H1 (cell line): ENCODE measurements around the gene LPGAT1. TPM values are rescaled to one million over a fixed set of nuclear protein-coding genes. Genes with fewer than 3 reads are reported as not detected.

ENCODE experiments used
- CTCF ChIA-PET: fragments of 300-600 bp; sonication (Branson Sonifier 250); formaldehyde crosslinking; loops from one replicate; lab custom pipeline; 2021; ENCODE audit not compliant: partially characterized antibody; lab: Charles Lee
- POLR2A ChIA-PET: fragments of 300-600 bp; sonication (Branson Sonifier 250); formaldehyde crosslinking; loops from one replicate; lab custom pipeline; 2021; ENCODE audit warnings: inconsistent platforms; ENCODE audit not compliant: partially characterized antibody; lab: Charles Lee
- DNase-seq, 2 experiments: peaks; one replicate each; pipeline versions ENCODE4 v3.0.0 to v3.0.0-alpha.2; 2010 to 2022; ENCODE audit warnings: low spot score in 2 of 2, low read depth in 1 of 2, mixed read lengths in 1 of 2
- FAIRE-seq: peaks from 2 replicates; lab custom pipeline; 2011; peaks lifted over from hg19 to GRCh38; lab: Jason Lieb, UNC
- H2AFZ ChIP-seq: 2 replicates; pipeline ENCODE4 v1.8.1; 2012; ENCODE audit warnings: low read length, inconsistent platforms
- H2AK5ac ChIP-seq: 2 replicates; pipeline ENCODE4 v1.6.1; 2013; ENCODE audit warnings: low read depth, low read length
- H2BK120ac ChIP-seq: replicated peaks from 2 replicates; pipeline ENCODE3; 2013; ENCODE audit warnings: low read depth, low read length, inconsistent platforms
- H2BK12ac ChIP-seq: 2 replicates; pipeline ENCODE4 v1.6.1; 2013; ENCODE audit warnings: low read depth, low read length
- H2BK15ac ChIP-seq: 2 replicates; pipeline ENCODE4 v1.6.1; 2013; ENCODE audit warnings: low read length
- H2BK20ac ChIP-seq: 2 replicates; pipeline ENCODE4 v1.6.1; 2013; ENCODE audit warnings: low read length
- H2BK5ac ChIP-seq: 2 replicates; pipeline ENCODE4 v1.6.1; 2013; ENCODE audit warnings: low read depth, low read length
- H3K14ac ChIP-seq: 2 replicates; pipeline ENCODE4 v1.6.1; 2013; ENCODE audit warnings: inconsistent platforms; ENCODE audit not compliant: insufficient read length
- H3K18ac ChIP-seq: 2 replicates; pipeline ENCODE4 v1.6.1; 2013; ENCODE audit warnings: low read length; ENCODE audit errors: extremely low read depth
- H3K23ac ChIP-seq: 2 replicates; pipeline ENCODE4 v1.6.1; 2013; ENCODE audit warnings: inconsistent platforms; ENCODE audit not compliant: insufficient read length
- H3K23me2 ChIP-seq: 2 replicates; pipeline ENCODE4 v1.6.1; 2013; ENCODE audit warnings: low read depth, low read length
- H3K27ac ChIP-seq: 2 replicates; pipeline ENCODE4 v1.6.1; 2011; ENCODE audit warnings: low read depth, low read length, inconsistent platforms
- H3K27me3 ChIP-seq, 4 experiments: replicated peaks in 1 of 4; 1 replicate in 1 of 4; 2 replicates in 3 of 4; pipeline versions ENCODE4 v1.6.1 to v1.8.1; 2011 to 2013; ENCODE audit warnings: low read length in 3 of 4, mild to moderate bottlenecking in 3 of 4, inconsistent platforms in 2 of 4, mixed read lengths in 2 of 4, moderate library complexity in 1 of 4; ENCODE audit not compliant: control insufficient read depth in 3 of 4, insufficient read depth in 3 of 4; ENCODE audit errors: extremely low read depth in 1 of 4
- H3K36me3 ChIP-seq, 4 experiments: 2 replicates each; pipeline versions ENCODE4 v1.6.1 to v1.8.1; 2011 to 2013; ENCODE audit warnings: mild to moderate bottlenecking in 4 of 4, low read length in 3 of 4, moderate library complexity in 2 of 4, control low read depth in 1 of 4, inconsistent platforms in 1 of 4; ENCODE audit not compliant: insufficient read depth in 4 of 4, control insufficient read depth in 2 of 4
- H3K4ac ChIP-seq: replicated peaks from 2 replicates; pipeline ENCODE3; 2013; ENCODE audit warnings: low read length, low read depth, mixed read lengths, inconsistent platforms; ENCODE audit not compliant: insufficient read length
- H3K4me1 ChIP-seq, 4 experiments: replicated peaks in 1 of 4; 1 replicate in 1 of 4; 2 replicates in 3 of 4; pipeline versions ENCODE4 v1.6.1 to v1.8.1; 2011 to 2013; ENCODE audit warnings: low read length in 3 of 4, inconsistent platforms in 2 of 4, mixed read lengths in 1 of 4; ENCODE audit not compliant: insufficient read depth in 4 of 4, control insufficient read depth in 3 of 4
- H3K4me2 ChIP-seq, 2 experiments: 2 replicates each; pipeline versions ENCODE4 v1.6.1 to v1.8.1; 2011 to 2013; ENCODE audit warnings: low read depth in 2 of 2, low read length in 2 of 2, control low read depth in 1 of 2, inconsistent platforms in 1 of 2, mild to moderate bottlenecking in 1 of 2; ENCODE audit not compliant: insufficient read depth in 1 of 2
- H3K4me3 ChIP-seq, 4 experiments: fragments of 200-600, 300-600 bp in 1 of 4; sonication (generic), shearing (Covaris generic), sonication (Bioruptor Twin) in 1 of 4; 2 replicates each; pipeline versions ENCODE4 v1.5.1 to v1.8.1; 2011 to 2016; ENCODE audit warnings: low read length in 4 of 4, low read depth in 3 of 4, control low read depth in 2 of 4, inconsistent platforms in 2 of 4, mild to moderate bottlenecking in 2 of 4, mixed read lengths in 1 of 4, moderate library complexity in 1 of 4; ENCODE audit not compliant: insufficient read depth in 2 of 4; ENCODE audit errors: extremely low read depth in 1 of 4
- H3K56ac ChIP-seq: replicated peaks from 2 replicates; pipeline ENCODE3; 2013; ENCODE audit warnings: low read depth, mild to moderate bottlenecking, mixed read lengths, low read length, inconsistent platforms; ENCODE audit not compliant: insufficient read length
- H3K79me1 ChIP-seq: 2 replicates; pipeline ENCODE4 v1.6.1; 2013; ENCODE audit warnings: low read depth, low read length, control low read depth
- H3K79me2 ChIP-seq, 2 experiments: 2 replicates each; pipeline versions ENCODE4 v1.6.1 to v1.8.1; 2012 to 2013; ENCODE audit warnings: low read length in 2 of 2, mild to moderate bottlenecking in 2 of 2, inconsistent platforms in 1 of 2; ENCODE audit not compliant: insufficient read depth in 2 of 2, control insufficient read depth in 1 of 2
- H3K9ac ChIP-seq, 4 experiments: replicated peaks in 1 of 4; 1 replicate in 1 of 4; 2 replicates in 3 of 4; pipeline versions ENCODE4 v1.6.1 to v1.8.1; 2011 to 2013; ENCODE audit warnings: low read depth in 3 of 4, low read length in 3 of 4, control low read depth in 2 of 4, mild to moderate bottlenecking in 2 of 4, moderate library complexity in 2 of 4, inconsistent platforms in 1 of 4; ENCODE audit errors: extremely low read depth in 1 of 4
- H3K9me3 ChIP-seq, 2 experiments: 2 replicates each; pipeline versions ENCODE4 v1.6.1 to v1.8.1; 2012 to 2013; ENCODE audit warnings: mild to moderate bottlenecking in 2 of 2, moderate library complexity in 2 of 2, control low read depth in 1 of 2, inconsistent platforms in 1 of 2, low read depth in 1 of 2, low read length in 1 of 2, mixed read lengths in 1 of 2; ENCODE audit not compliant: insufficient read depth in 2 of 2
- H4K20me1 ChIP-seq, 2 experiments: replicated peaks in 1 of 2; 2 replicates each; pipeline versions ENCODE3 to v1.8.1; 2011 to 2013; ENCODE audit warnings: inconsistent platforms in 2 of 2, low read length in 2 of 2, mild to moderate bottlenecking in 1 of 2; ENCODE audit not compliant: insufficient read depth in 2 of 2, control insufficient read depth in 1 of 2
- H4K5ac ChIP-seq: 2 replicates; pipeline ENCODE4 v1.6.1; 2013; ENCODE audit warnings: low read length, low read depth, mixed read lengths, inconsistent platforms; ENCODE audit not compliant: insufficient read length
- H4K8ac ChIP-seq: 2 replicates; pipeline ENCODE4 v1.8.0; 2013; ENCODE audit warnings: mild to moderate bottlenecking, moderate library complexity, low read length, inconsistent platforms; ENCODE audit not compliant: insufficient read depth; ENCODE audit errors: extremely low read depth
- H4K91ac ChIP-seq: replicated peaks from 2 replicates; pipeline ENCODE3; 2013; ENCODE audit warnings: low read length, mixed read lengths, inconsistent platforms; ENCODE audit not compliant: insufficient read length
- ASH2L ChIP-seq: fragments of 200-600, 300-600 bp; sonication (generic); IDR thresholded peaks from one replicate; pipeline ENCODE4 v1.7.1; 2017; ENCODE audit warnings: low read length
- CREB1 ChIP-seq: IDR thresholded peaks from 2 replicates; pipeline ENCODE4 v1.6.1; 2012; ENCODE audit warnings: inconsistent platforms
- EP300 ChIP-seq, 2 experiments: IDR thresholded peaks; 1 replicate in 1 of 2; 2 replicates in 1 of 2; pipeline ENCODE4 v1.6.1; 2011 to 2012; ENCODE audit warnings: low read depth in 2 of 2, low read length in 2 of 2, mild to moderate bottlenecking in 2 of 2, borderline replicate concordance in 1 of 2, inconsistent platforms in 1 of 2, moderate library complexity in 1 of 2
- GTF2F1 ChIP-seq: IDR thresholded peaks from 2 replicates; pipeline ENCODE4 v1.6.1; 2012; ENCODE audit warnings: low read depth, low read length, improper control_type of control experiment, borderline replicate concordance
- KDM1A ChIP-seq: fragments of 200-600, 300-600 bp; sonication (generic); IDR thresholded peaks from 2 replicates; pipeline ENCODE4 v1.7.1; 2016; ENCODE audit warnings: mild to moderate bottlenecking, low read length, borderline replicate concordance
- NRF1 ChIP-seq: IDR thresholded peaks from 2 replicates; pipeline ENCODE4 v1.6.1; 2011; ENCODE audit warnings: mild to moderate bottlenecking, low read depth, low read length, improper control_type of control experiment
- RBBP5 ChIP-seq: IDR thresholded peaks from 2 replicates; pipeline ENCODE4 v1.7.1; 2012; ENCODE audit warnings: low read depth, mild to moderate bottlenecking, inconsistent platforms, low read length, moderate library complexity, borderline replicate concordance
- SP2 ChIP-seq: IDR thresholded peaks from 2 replicates; pipeline ENCODE4 v1.6.1; 2012; ENCODE audit warnings: mild to moderate bottlenecking, low read length, inconsistent platforms
- SP4 ChIP-seq: IDR thresholded peaks from 2 replicates; pipeline ENCODE4 v1.6.1; 2012; ENCODE audit warnings: low read length, inconsistent platforms
- TCF12 ChIP-seq: IDR thresholded peaks from 2 replicates; pipeline ENCODE4 v1.6.1; 2011; ENCODE audit warnings: low read depth, mild to moderate bottlenecking, low read length
- USF2 ChIP-seq: IDR thresholded peaks from 2 replicates; pipeline ENCODE4 v1.6.1; 2011; ENCODE audit warnings: low read length, improper control_type of control experiment
- WGBS, 2 experiments: shearing (Covaris generic) in 1 of 2; methylation state at CpG; one replicate each; pipeline versions ENCODE4 v1.1.6 to v1.1.7; 2013 to 2015; ENCODE audit warnings: low lambda C conversion rate in 2 of 2, mixed read lengths in 2 of 2, inconsistent platforms in 1 of 2, low coverage in 1 of 2, missing lambda C conversion rate in 1 of 2; ENCODE audit not compliant: insufficient replicate concordance in 2 of 2, insufficient coverage in 1 of 2, insufficient read length in 1 of 2; ENCODE audit errors: extremely low coverage in 1 of 2, missing lambda C conversion rate in 1 of 2; 5-methylcytosine and 5-hydroxymethylcytosine counted together
- polyA plus RNA-seq, 7 experiments: library from polyadenylated mRNA; depleted of rRNA in 3 of 7; stranded (reverse) in 5 of 7; unstranded in 2 of 7; fragments of >200 nt in 5 of 7; fragments of 200-250 nt in 2 of 7; gene quantifications; 1 replicate in 5 of 7; 2 replicates in 1 of 7; 4 replicates in 1 of 7; pipeline versions ENCODE4 v1.2.1 to v1.2.3, GENCODE V29; 2011 to 2013; ENCODE audit warnings: missing spikeins in 2 of 7, mixed read lengths in 2 of 7
- total RNA-seq: library from RNA; stranded (reverse); fragmentation: NEBNext Ultra II Directional; extraction: Animal tissue kit (Norgen Biotek cat#: 25700); gene quantifications from 2 replicates; pipeline ENCODE4 v1.2.1, GENCODE V29; 2021
- TF ChIP-seq, protein P1 (sequence below): IDR thresholded peaks from 2 replicates; pipeline ENCODE4 v1.6.1; 2012; ENCODE audit warnings: low read length, inconsistent platforms

Gene LPGAT1
- total and polyA plus RNA-seq, 2 of the 8 experiments (the other 6 are each of a cell fraction or from before 2014, with no cell fraction given): 2.3 to 13.5 TPM

DNA sequence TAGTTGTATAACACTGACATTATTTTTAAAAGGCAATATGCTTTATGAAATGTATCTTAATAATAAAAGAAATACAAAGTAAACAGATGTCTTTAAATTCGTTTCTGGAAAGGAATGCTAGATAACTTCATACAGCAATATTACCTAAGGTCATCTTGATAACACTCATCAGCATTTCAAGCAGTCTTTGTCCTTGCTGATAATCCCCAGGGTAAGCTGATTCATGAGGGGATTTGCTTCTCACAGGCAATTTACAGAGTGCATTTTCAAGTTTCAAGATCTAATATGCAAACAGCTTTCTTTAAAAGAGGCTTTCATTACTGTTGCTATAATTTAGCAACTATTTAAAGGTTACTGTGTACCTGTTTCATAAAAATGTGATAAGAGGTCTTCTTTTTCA, 80.0 kb downstream of the LPGAT1 start:
- H3K14ac ChIP-seq: no peak overlapping the region
- no peaks in the 10 kb centered on the region for H3K23me2 ChIP-seq
- no peak overlapping the region for H3K4me2 ChIP-seq
- no peak overlapping the region for H3K18ac ChIP-seq
- H3K9me3 ChIP-seq: no peaks in the 10 kb centered on the region
- H2AK5ac ChIP-seq: no peak overlapping the region
- no peak overlapping the region for H2BK12ac ChIP-seq
- H3K36me3 ChIP-seq: no peaks in the 10 kb centered on the region
- H3K4ac ChIP-seq: no peak overlapping the region
- no peak overlapping the region for H4K8ac ChIP-seq
- no peak overlapping the region for H3K27ac ChIP-seq
- H4K91ac ChIP-seq: no peak overlapping the region
- 42% methylated on average over 1 of the region's 1 CpG; no CpG with 5 or more reads in 1 of the 2 experiments for WGBS, 2 experiments
- no peaks in the 10 kb centered on the region for H4K20me1 ChIP-seq
- 0 out of 7 replicates have a peak, but pooled peaks cover 0 to 3% (median 0%) of the 10 kb centered on the region in 4 experiments for H3K4me1 ChIP-seq
- FAIRE-seq: no peak
- no peak overlapping the region for H3K56ac ChIP-seq
- DNase-seq: no peak
- H2BK5ac ChIP-seq: no peak overlapping the region
- no peak overlapping the region for H2BK20ac ChIP-seq
- H3K4me3 ChIP-seq: no peak overlapping the region
- H2BK15ac ChIP-seq: no peak overlapping the region
- no peak overlapping the region for H3K23ac ChIP-seq
- H2AFZ ChIP-seq: no peak overlapping the region
- no peaks in the 10 kb centered on the region for H3K79me2 ChIP-seq
- H3K9ac ChIP-seq: no peak overlapping the region
- no peaks in the 10 kb centered on the region for H3K79me1 ChIP-seq
- CTCF ChIA-PET: interaction anchor here (1.2 kb wide), 1 partner anchor 11 kb away, joined by 4 read pairs; no protein-coding TSS in a partner anchor
- H4K5ac ChIP-seq: no peak overlapping the region
- H3K27me3 ChIP-seq: no peaks in the 10 kb centered on the region
- POLR2A ChIA-PET: no interaction called here
- no peak overlapping the region for H2BK120ac ChIP-seq
- TF ChIP-seq SP4 (no peak), CREB1 (no peak), NRF1 (no peak), KDM1A (no peak), EP300 (IDR thresholded peaks at IDR 0.05; ENCODE audit: borderline replicate concordance in 1 of 2, low read depth in 2 of 2, low read length in 2 of 2) (no peak), TCF12 (no peak), RBBP5 (no peak), ASH2L (no peak), USF2 (no peak), SP2 (no peak), GTF2F1 (no peak)
- TF ChIP-seq, protein P1, sequence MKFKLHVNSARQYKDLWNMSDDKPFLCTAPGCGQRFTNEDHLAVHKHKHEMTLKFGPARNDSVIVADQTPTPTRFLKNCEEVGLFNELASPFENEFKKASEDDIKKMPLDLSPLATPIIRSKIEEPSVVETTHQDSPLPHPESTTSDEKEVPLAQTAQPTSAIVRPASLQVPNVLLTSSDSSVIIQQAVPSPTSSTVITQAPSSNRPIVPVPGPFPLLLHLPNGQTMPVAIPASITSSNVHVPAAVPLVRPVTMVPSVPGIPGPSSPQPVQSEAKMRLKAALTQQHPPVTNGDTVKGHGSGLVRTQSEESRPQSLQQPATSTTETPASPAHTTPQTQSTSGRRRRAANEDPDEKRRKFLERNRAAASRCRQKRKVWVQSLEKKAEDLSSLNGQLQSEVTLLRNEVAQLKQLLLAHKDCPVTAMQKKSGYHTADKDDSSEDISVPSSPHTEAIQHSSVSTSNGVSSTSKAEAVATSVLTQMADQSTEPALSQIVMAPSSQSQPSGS: no peak
